Sigmoid colon (tissue), 4 donors: Measurements from ENCODE around the gene PIGBOS1.

ENCODE experiments used
- CTCF ChIP-seq, 4 experiments: fragments of 450-650 bp in 3 of 4; fragments of 200-600 bp in 1 of 4; IDR thresholded peaks; one replicate each; pipeline ENCODE4 v1.5.1; 2016 to 2019; ENCODE audit warnings: antibody characterized with exemption in 4 of 4, mild to moderate bottlenecking in 3 of 4, moderate library complexity in 2 of 4
- EP300 ChIP-seq, 4 donors: sonication (generic); formaldehyde crosslinking; IDR thresholded peaks; one replicate each; pipeline ENCODE4 v1.6.1; 2017; ENCODE audit warnings: antibody characterized with exemption in 4 of 4
- POLR2A ChIP-seq, 2 donors: fragments of 450-650 bp; IDR thresholded peaks; one replicate each; pipeline ENCODE4 v1.6.1; 2016; ENCODE audit warnings: antibody characterized with exemption in 2 of 2, mild to moderate bottlenecking in 2 of 2, moderate library complexity in 2 of 2
- POLR2AphosphoS5 ChIP-seq, 4 donors: sonication (generic); formaldehyde crosslinking; IDR thresholded peaks; one replicate each; pipeline ENCODE4 v1.6.1; 2017; ENCODE audit warnings: antibody characterized with exemption in 4 of 4

- TF ChIP-seq CTCF (IDR thresholded peaks at IDR 0.05): no peak
- TF ChIP-seq POLR2A (IDR thresholded peaks at IDR 0.05): no peak
- no peak for TF ChIP-seq POLR2AphosphoS5 (IDR thresholded peaks at IDR 0.05)
- no peak for TF ChIP-seq EP300 (IDR thresholded peaks at IDR 0.05)
Measured at GRCh38 chr15:55343168-55343567, 24.2 kb upstream of the PIGBOS1 start.
